Epidermal melanocyte (primary cell): ENCODE measurements around the gene OPN3.

ENCODE experiments used
- DNase-seq: peaks from one replicate; pipeline ENCODE4 v3.0.0; 2011; ENCODE audit warnings: low spot score; ENCODE audit not compliant: insufficient read length

The OPN3 gene

DNA sequence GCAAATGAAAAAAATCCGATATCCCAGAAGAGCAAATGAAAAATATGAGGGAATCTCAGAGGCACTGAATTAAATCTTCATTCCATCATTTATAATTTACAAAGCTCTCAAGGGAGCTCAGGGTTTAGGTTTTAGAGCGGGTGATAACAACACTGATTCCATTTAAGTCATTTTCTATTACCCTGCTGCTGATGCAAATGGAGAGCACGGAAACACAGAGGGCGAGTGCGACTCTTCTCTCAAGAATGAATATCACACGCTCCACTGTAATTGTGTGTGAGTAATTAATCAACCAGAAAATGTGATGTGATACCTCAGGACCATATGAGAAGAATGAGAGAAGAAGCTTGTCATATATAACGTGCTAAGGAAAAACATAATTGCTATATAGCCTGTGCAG lies 22.7 kb downstream of the OPN3 start:
- DNase-seq: no peak

DNA sequence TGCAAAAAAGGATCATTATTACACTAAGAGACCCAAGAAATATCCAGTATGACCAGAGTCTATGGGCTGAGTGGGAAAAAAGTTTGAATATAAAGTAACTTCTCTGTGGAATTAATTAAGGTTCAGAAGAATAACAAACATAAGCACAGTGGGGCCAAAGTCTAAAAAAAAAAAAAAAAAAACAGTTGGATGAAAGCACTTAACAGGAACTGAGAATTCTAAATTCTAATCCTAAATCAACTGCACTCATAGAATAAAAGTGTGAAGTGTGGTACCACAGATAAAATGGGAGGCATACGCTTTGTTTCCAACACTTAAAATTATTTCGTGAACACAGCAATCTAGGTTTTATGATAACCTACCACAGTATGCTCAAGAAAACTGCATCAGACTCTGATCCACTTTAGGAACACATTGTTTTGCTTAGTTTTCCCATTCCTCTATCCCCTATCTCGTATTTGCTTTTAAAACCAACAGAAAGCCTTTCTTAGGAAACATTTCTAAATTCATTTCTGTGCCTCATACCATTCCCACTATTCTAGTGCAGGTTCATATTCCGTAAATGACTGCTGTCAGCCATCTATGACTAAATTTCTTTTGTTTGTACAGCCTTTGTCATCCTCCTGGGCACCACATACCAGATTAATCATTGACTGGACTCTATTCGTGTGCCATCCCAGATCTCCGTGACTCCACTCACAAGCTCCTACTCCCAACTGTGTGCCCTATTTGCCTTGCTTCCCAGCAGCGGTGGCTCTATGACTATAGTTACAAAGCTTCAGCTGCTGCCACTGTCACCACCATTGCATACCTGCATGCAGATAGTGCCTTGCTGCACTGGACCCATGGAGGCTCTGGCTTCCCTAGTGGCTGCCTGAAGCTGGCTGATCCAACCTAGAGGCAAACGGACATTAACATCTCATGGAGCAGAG lies 24.9 kb downstream of the OPN3 start:
- no peak for DNase-seq

DNA sequence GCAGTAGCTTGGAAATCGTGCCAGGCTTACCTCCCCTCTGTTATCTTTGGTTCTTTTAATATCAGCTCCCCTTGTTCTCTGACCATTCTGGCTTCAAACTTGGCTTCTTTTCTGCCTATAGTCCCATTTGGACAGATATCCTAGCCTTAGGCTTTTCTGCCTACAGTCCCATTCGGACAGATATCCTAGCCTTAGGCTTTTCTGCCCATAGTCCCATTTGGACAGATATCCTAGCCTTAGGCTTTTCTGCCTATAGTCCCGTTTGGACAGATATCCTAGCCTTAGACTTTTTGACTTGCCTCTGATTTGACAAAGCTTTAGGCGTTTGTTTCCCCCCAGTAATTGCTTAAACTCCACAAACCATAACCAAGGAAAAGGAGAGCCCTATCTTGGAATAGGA lies 25.6 kb downstream of the OPN3 start:
- DNase-seq: no peak

GRCh38 chr1:241614144-241614543 lies 26.0 kb downstream of the OPN3 start:
- no peak for DNase-seq

DNA sequence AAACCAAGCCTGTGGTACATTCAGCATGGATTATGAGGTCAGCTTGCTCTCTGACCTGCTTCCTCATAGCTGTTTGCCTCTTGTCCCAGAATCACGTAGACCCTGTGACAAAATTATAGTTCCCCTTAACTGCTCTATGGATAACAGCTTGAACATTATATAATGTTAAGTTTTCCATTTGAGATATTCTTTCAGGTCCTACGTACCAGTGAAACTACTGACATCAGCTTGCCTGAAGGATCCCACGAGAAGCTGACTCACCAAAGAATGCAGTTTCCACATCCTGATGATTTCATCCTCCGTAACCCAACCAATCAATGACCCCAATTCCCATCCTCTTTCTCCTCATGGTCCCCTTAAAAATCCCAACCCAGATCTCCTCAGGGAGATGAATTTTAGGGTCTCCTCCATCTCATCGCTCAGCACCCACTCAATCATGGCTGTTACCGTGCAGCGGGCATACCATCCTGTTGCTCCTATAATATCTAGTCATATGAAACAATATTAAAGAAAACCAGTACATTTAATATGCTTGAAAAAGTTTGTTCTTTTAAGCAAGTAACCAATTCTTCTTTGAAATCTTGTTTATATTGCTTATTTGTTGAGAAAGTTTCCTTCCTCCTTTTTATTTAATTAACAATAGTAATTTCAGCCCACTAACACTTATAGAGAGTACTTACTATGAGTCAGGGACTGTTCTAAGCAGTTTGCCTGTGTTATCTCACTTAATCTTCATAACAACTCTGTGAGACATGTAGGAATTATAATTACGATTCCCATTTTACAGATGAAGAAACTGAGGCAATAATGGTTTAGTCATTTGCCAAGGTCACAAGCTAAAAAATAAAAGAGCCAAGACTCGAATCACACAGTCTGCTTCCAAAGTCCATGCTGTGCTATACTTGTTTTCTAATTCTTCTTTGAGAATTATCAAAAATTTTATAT lies 27.4 kb downstream of the OPN3 start:
- DNase-seq: no peak

DNA sequence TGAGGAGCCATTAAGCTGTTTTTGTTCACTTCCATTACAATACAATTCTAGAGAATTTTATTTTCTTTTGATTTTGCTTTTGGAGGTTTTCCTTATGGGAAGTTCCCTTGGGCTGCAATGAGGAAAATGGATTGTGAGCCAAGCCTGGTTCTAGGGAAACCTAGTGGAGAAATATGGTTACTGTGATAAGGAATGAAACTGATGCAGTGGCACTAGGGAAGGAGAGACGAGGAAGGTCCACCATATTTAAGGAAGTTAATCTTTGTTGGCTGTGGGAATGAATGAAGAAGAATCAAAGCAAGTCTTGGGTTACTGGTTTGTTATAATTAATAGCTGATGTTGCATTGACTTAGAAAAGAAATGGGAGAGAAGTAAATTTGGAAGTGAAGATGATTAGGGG lies 28.4 kb downstream of the OPN3 start:
- no peak for DNase-seq

- no peak for DNase-seq
Measured at GRCh38 chr1:241611063-241611462, 29.1 kb downstream of the OPN3 start.

DNA sequence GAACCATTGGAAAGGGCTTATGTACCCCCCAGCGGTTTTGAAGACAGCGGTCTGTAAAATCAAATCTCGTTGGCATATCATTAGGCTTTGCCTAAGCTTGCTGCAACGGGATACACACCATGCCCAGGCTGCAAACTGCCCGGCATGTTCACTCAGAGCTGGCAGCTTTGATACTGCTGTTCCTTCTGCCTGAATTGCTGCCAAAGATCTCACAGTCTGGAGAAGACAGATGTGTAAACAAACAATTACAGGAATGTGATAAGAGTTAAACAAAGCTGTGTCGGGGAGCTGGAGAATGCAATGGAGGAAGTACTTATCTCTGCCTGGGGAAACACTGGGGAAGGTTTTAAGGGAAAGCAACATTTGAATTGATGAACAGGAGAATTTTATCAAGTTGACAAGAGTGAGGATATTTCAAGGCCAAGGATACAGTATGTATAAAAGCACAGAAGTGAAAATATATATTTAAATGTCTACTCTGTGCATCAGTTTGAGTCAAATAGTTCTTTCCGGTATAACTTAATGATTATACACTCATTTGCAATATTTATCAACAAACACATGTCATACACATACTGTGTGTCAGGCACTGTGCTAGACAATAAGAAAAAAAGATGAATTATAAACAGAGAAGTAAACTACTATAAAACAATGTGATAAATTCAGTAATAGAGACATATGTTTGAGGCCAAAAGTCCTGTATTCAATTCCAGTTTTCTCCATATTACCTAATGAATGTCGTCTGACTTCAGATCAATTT lies 29.9 kb downstream of the OPN3 start:
- no peak for DNase-seq

- DNase-seq: no peak
Measured at GRCh38 chr1:241608379-241609033, 31.7 kb downstream of the OPN3 start.

- no peak for DNase-seq
Measured at GRCh38 chr1:241607497-241607896, 32.7 kb downstream of the OPN3 start.

DNA sequence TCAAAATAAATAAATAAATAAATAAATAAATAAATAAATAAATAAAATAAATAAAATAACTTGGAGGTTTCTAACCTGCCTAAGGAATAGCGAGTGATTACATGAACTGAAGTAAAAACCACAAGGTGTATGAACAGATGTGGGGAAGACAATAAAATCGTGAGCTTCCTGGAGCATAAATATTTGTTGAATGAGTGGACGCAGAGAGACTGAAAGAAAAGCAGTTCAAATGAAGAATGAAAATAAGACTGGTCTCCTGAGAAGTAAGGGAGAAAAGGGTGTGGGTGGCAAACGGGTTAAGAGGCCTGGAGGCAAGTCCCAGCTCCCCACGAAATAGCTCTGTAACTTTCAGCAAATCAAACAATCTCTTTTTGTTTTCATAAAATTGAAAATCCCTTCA lies 33.6 kb downstream of the OPN3 start:
- no peak for DNase-seq

GRCh38 chr1:241605146-241605805 lies 34.9 kb downstream of the OPN3 start:
- no peak for DNase-seq

DNA sequence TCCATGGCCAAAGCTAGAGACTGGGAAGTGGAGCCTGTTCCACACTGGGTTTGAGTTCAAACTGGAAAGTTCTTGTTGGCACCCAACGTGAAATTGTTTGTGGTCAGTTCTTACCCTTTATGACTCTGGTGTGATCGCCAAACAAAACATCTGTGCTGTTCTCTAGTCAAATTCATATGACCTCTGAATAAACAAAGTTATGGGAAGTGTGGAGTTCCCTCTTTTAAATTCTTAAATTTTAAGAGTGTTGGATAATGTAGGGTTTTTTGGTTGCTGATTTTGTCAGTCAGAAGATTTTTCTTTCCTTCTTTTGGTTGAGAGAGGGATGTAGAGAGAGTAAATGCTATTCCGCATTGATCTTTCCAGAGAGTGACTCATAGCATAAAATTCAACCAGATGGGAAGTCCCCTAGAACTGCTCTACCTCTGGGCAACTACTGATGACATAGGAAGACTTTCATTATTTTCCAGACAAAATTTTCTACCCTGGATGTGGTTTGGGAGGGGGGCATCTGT lies 36.4 kb downstream of the OPN3 start:
- DNase-seq: no peak

DNA sequence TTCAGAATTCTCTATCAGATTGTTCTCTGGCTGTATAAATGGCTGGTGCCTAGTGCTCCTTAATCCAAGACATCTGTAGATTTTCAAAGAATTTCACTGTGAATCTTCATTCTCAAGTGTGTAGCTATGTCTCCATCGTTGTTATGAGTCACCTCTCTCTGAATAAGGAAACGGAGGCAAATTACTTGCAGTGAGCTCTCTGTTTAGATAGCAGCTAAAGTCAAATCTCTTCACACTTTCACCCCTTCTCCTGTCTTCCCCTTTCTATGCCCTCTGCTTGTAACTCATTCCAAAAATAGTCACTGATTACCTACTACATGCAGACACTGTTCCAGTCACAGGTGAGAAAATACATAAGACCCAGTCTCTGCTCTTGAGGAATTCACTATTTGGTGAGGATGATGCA lies 39.7 kb downstream of the OPN3 start:
- DNase-seq: no peak

- DNase-seq: no peak
Measured at GRCh38 chr1:241598249-241598648, 41.9 kb downstream of the OPN3 start.

GRCh38 chr1:241596633-241597032 lies 43.5 kb downstream of the OPN3 start:
- no peak for DNase-seq

DNA sequence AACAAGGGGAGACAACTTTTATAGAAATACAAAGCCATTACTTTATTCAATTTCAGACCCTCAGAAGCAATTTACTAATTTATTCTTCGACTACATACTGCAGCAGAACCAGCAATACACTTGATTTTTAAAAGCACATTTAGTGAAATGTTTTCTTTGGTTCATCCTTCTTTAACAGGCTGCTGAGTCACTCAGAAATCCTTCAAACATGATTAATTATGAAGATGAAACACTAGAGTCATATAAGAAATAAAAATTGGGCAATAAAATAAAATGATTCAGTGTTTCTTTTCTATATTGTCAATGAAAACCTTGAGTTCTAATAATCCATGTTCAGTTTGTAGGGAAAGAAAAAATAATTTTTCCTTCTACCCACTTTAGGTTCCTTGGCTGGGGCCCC lies 47.0 kb downstream of the OPN3 start:
- DNase-seq: no peak

- no peak for DNase-seq
Measured at GRCh38 chr1:241592273-241592958, 47.8 kb downstream of the OPN3 start.

DNA sequence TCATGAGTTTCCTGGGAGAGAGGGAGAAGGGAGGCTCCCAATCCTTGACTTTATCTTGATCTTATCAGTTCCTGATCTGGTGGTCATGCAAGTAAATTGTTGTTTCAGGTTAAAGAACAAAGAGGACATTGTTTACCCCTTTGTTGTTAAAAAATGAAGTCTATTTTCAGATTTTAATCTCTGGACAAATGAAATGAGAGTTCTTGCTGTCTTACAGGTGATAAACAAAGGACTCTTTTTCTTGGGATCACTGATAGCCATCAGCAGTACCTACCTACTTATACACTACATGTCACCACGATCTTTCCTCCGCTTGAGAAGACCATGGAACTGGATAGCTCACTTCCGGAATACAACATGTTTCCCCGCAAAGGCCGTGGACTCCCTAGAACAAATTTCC lies 48.4 kb downstream of the OPN3 start:
- no peak for DNase-seq

- no peak for DNase-seq
Measured at GRCh38 chr1:241591317-241591716, 48.9 kb downstream of the OPN3 start.
